ENCODE results near the gene PIGR. TPM values are rescaled to one million over a fixed set of nuclear protein-coding genes. Genes with fewer than 3 reads are reported as not detected.
A peak's percentile ranks its signal among the peaks of the same experiment; 100 is the strongest.

The PIGR gene
- total RNA-seq, 1 donor from 2014 or later = not detected

DNA sequence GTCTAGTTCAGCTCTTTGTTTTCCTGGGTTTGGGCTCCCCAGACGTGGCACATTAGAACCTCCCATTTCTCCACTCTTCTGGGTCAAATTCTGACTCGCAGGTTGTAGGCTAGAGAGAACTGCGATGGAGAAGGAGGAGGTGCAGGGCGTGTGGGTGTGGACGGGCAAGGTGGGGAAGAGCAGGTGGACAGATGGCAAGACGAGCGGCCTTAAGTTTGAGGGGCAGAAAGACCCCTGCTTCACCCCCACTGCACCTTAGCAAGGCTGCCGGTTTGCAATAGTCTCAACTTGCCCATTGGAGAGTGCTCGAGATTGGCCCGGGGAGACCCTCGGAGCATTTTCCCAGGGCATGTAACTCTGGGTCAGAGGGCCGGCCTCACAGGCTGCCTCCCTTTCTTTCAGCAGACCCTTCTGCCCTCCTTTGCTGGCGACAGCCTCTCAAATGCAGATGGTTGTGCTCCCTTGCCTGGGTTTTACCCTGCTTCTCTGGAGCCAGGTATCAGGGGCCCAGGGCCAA, 47.3 kb downstream of the PIGR start:
- no peak for DNase-seq
- intact Hi-C loops (cut with micrococcal nuclease) = no loop called here
- ATAC-seq = no peak

GRCh38 chr1:206898089-206898914, 48.0 kb downstream of the PIGR start:
- ATAC-seq = no peak
- intact Hi-C loops (cut with micrococcal nuclease) = no loop called here
- DNase-seq = no peak

DNA sequence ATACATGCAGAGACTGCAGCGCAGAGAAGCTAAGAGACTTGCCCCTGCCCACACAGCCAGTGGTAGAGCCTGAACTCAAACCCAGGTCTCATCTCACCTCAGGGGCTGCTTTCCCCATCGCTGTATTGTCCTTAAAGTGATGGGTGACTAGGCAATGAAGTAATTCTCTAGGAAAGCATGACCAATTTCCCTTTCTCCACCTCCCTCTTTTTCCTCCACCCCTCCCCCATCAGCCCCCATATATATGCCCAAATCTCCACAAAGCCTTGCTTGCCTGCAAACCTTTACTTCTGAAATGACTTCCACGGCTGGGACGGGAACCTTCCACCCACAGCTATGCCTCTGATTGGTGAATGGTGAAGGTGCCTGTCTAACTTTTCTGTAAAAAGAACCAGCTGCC, 49.1 kb downstream of the PIGR start, which contains the start of gene IL24:
IL24 (plus strand) TSS at position 269 of the 400 bp plus-strand sequence. CDS start 390 bp downstream, outside the sequence.
- ATAC-seq (no peak), DNase-seq (no peak)
- intact Hi-C loops (cut with micrococcal nuclease) = no loop called here

DNA sequence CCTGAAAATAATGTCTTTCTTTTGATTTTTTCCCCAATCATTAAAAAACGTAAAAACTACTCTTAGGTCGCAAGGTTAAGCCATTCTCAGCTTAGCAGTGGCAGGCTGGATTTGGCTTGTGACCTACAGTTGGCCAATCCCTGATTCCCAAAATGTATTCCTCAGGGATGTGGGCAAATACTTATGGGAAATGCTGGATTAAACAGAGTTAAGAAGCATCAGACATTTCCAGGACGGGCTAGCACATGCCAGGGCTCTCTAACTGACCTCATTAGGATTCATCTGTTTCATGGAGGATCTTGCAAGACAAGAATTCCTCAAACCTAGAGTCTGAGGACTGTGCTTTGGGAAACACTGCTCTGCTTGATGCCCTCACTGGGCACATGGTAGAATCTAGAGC, 50.0 kb downstream of the PIGR start:
- ATAC-seq = no peak
- no peak for DNase-seq
- intact Hi-C loops (cut with micrococcal nuclease) = no loop called here

DNA sequence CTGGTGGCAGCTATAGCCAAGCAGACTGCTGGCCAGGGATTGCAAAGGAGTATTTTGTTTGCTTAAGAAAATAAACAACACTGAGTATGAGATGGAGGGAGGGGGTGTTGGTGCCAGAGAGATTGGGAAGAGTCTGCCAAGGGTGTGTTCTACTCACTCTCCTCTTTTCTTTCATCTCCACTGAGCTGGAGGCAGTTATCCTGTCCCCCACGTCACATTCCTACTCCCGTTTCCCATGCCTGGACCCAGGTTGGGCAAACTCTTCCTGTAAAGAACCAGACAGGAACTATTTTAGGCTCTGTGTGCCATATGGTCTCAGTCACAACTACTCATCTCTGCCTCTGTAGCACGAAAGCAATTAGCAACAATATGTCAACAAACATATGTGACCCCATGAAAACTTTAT, 50.4 kb downstream of the PIGR start:
- DNase-seq (no peak), ATAC-seq (no peak)
- intact Hi-C loops (cut with micrococcal nuclease) = no loop called here

- DNase-seq (no peak), ATAC-seq (no peak)
- intact Hi-C loops (cut with micrococcal nuclease) = no loop called here
These were observed 50.9 kb downstream of the PIGR start for GRCh38 chr1:206895325-206895724.

DNA sequence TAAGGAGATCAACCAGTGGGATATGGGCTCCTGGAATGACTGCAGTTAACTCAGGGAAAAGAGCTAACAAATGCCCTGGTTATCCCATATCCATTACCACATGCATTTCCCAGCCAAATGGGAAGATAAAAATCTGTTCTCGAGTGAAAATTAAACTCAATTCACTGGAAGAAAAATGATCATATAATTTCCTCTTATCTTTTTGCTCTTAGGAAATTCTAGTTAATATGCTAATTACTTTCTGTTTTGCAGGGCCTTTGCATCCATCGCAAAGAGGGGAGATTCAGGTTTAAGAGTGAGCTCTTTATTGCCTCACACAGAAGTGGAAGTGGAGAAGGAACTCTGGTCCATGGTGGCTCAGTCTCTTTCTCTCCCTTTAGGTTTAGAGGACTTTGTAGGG, 52.9 kb downstream of the PIGR start:
- ATAC-seq (no peak), DNase-seq (no peak)
- intact Hi-C loops (cut with micrococcal nuclease) = no loop called here

DNA sequence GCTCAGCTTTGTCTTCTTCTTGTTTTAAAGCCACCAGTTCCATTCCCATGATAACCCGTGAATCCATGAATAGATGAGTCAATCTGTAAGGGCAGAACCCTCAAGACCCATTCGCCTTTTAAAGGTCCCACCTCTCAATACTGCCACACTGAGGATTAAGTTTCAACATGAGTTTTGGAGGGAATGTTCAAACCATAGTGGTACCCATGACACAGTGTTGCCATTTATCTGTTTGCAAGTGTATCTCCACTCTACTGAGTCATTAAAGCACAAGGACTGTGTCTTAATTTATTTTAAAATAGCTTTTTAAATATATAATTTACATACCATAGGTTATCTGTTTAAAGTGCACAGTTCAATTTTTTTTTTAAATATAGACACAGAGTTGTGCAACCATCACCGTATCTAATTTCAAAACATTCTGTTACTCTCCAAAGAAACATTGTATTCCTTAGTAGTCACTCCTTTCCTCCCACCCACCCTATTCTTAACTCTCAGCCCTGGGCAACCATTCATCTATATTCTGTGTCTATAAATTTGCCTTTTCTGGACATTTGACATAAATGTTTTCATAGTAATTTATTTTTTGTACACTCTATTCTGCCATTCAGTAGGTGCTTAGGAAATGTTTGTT, 53.8 kb downstream of the PIGR start:
- no peak for ATAC-seq
- no peak for DNase-seq
- intact Hi-C loops (cut with micrococcal nuclease) = no loop called here

DNA sequence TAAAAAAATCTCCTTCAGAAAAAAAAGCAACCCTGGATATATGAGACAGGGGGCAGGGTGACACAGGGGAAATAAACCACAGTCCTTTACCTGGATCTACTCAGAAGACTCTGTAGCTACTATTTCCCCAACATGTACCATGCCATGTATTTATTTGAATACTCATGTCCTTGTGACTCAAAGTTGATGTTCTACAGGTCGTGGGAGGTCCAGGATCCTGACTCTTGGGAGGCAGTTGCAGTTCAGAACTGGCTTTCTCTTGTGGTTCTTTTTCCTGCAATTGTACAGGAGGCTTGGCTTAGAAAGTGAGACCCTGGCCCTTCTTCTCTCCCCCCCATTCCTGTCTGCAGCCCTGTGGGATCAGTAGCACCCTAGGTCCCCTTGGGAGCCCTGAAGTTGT, 54.9 kb downstream of the PIGR start:
- intact Hi-C loops (cut with micrococcal nuclease) = no loop called here
- no peak for DNase-seq
- ATAC-seq = no peak

DNA sequence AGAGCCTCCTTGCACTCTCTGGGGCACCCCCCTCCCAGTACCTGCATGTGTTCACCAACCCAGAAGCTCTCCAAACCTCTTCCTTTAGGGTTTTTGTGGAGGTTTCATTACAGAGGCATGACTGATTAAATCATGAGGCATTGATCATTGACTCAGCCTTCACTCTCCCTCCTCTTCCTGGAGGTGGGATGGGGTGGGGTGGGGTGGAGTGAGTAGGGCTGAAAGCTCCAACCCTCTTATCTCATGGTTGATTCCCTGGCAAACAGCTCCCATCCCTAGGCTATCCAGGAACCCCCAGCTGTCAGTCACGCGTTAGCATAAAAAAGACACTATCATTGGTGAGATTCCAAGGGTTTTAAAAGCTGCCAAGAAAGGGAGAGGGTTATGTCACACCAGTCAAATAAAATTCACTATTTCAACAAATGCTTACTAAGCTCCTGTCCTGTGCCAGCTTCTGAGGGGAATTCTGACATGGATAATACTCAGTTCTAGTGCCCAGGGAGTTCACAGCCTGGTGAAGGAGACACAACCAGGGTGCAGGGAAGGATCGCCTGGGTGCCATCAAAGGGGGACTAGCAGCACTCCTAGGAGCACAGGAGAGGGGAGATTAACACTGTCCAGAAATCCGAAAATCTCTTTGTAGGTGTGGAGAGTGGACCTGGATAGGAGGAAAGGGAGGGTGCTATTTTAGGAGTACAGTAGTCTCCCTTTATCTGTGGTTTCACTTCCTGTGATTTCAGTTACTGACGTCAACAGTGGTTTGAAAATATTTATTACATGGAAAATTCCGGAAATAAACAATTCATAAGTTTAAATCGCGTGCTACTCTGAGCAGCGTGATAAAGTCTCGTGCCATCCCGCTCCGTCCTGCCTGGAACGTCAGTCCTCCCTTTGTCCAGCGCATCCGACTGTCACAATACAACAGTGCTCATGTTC, 55.9 kb downstream of the PIGR start:
- intact Hi-C loops (cut with micrococcal nuclease) = no loop called here
- ATAC-seq (peak; percentile 36), DNase-seq (no peak)

DNA sequence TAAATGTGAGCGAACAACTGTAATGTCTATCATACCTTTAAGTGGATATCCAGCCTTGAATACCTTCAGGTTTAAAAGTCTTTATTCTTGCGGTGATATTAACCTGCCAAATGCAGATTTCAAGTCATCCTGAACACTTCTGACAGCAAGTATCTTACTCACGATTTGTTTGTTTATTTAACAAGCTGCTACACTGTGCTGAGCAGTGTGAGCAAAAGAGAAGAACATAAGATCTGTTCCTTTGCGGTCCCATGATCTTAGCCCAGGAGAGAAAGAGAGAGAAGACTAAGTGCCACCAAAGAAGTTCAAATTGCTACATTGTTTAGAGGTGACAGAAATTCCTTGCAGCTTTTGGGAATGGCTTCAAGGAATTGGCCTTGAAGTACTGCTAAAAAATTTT, 58.6 kb downstream of the PIGR start:
- ATAC-seq (no peak), DNase-seq (no peak)
- intact Hi-C loops (cut with micrococcal nuclease) = no loop called here

GRCh38 chr1:206886831-206887230, 59.4 kb downstream of the PIGR start:
- no peak for ATAC-seq
- intact Hi-C loops (cut with micrococcal nuclease) = no loop called here
- no peak for DNase-seq

DNA sequence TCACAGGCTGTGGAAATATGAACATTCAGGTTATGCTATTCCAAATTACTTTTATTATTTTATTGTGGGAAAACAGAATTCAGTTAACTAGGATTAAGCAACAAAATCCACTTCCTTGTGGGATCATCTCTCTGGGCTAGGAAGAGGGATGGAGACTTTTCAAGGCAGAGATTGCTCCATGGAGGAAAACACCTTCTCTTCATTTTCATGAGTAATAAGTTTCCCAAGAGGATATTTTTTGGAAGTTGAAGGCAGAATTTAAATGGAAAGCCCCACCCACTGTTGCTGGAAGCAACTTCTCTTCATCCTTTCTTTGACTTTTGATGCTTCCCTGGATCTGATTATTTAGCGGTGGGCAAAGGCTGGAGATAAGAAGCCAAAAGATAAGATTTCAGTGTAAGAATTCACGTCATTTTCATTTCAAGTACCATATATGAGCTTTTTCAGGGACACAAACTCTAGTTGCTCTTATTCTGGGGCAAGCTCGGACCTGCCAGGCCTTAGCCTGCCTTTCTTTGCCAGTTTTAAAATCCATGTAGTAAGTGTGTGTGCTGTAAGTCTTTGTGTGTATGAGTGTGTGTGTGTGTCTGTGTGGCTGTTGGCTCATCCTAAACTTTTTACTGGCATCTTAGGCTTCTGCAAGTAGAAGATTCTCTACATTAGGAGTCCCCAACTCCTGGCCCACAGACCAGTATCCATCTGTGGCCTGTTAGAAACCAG, 60.8 kb downstream of the PIGR start:
- intact Hi-C loops (cut with micrococcal nuclease) = no loop called here
- no peak for DNase-seq

GRCh38 chr1:206883876-206884275, 62.4 kb downstream of the PIGR start:
- intact Hi-C loops (cut with micrococcal nuclease) = no loop called here
- DNase-seq (no peak), ATAC-seq (no peak)

More for the DNA sequence above, 60.8 kb downstream of the PIGR start:
- no peak for ATAC-seq

GRCh38 chr1:206883160-206883559, 63.1 kb downstream of the PIGR start:
- intact Hi-C loops (cut with micrococcal nuclease) = no loop called here
- DNase-seq = no peak
- ATAC-seq = no peak

GRCh38 chr1:206882555-206882954, 63.7 kb downstream of the PIGR start:
- ATAC-seq (no peak), DNase-seq (no peak)
- intact Hi-C loops (cut with micrococcal nuclease) = no loop called here

DNA sequence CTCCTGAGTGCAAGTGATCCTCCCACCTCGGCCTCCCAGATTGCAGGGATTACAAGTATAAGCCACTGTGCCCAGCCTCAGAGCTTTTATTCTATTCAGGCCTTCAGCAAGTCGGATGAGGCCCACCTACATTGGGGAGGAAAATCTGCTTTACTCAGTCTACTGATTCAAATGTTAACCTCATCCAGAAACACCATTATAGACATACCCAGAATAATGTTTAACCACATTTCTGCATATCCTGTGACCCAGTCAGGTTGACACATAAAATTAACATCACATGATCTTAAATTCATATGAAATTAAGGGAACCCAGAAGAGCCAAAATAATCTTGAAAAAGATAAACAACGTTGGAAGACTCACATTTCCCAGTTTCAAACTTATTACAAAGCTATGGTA, 66.0 kb downstream of the PIGR start:
- intact Hi-C loops (cut with micrococcal nuclease) = no loop called here
- ATAC-seq = no peak

More for the DNA sequence above, 66.0 kb downstream of the PIGR start:
- DNase-seq = no peak
